ENCODE results near the gene RBFOX2. TPM values are rescaled to one million over a fixed set of nuclear protein-coding genes. Genes with fewer than 3 reads are reported as not detected.

The RBFOX2 gene
- total RNA-seq, 4 donors from 2014 or later, result 46.6 to 82.7 (median 62.1) TPM

DNA sequence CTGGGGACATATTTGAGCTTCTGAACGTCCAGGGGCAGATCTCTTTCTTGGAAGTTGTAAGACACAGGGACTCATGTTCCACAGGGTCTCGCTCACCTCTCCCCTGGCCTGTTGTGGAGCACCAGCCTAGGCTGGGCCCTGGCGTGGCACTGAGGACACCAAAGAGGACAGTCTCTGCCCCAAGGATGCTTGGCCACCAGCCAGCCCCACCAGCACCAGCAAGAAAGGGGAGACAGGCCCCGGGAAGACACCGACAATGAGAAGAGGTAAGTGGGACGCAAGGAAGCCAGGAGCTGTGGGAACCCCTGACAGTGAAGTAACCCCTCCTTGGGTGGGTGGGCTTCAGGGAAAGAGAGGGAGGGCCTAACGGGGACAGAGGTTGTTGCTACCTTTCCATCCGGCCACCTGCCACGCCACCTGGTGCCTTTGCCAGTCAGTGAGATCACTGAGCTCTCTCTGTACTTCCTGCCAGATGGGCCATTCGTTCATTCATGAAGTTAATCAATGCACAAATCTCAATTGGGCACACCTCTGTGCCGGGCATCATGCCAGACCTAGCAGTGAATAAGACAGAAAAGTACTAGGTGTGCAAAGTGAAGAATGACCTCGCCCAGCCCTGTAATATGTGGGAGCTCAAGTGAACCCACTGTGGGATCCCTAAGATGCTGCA, 299.9 kb downstream of the RBFOX2 start:
- H3K4me3 ChIP-seq, result no peak overlapping the region

DNA sequence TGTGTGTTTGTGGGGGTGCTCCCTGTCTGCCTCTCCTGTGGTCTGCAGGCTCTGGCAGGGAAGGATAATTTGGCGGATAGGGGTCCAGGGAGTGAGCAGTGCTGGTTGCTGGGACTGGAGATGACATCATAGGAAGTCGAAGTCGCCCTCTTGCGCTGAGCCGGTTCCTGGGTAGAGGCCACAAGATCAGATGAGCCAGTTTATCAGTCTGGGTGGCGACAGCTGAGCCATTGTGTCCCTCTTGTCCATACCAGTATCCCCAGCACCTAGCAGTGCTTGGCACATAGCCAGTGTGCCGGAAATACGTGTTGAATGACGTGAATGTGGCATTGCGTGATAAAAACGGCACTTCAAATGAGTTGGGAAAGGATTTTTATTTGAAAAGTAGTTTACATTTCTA, 301.2 kb downstream of the RBFOX2 start:
- H3K36me3 ChIP-seq, result no peaks in the 10 kb centered on the region
- H3K9me3 ChIP-seq, result no peaks in the 10 kb centered on the region
- peaks cover 7% of the 10 kb centered on the region for H3K4me1 ChIP-seq
- WGBS, result 75% methylated on average over 11 of the region's 11 CpGs
- H3K27ac ChIP-seq, result no peak overlapping the region
- TF ChIP-seq, protein P1, sequence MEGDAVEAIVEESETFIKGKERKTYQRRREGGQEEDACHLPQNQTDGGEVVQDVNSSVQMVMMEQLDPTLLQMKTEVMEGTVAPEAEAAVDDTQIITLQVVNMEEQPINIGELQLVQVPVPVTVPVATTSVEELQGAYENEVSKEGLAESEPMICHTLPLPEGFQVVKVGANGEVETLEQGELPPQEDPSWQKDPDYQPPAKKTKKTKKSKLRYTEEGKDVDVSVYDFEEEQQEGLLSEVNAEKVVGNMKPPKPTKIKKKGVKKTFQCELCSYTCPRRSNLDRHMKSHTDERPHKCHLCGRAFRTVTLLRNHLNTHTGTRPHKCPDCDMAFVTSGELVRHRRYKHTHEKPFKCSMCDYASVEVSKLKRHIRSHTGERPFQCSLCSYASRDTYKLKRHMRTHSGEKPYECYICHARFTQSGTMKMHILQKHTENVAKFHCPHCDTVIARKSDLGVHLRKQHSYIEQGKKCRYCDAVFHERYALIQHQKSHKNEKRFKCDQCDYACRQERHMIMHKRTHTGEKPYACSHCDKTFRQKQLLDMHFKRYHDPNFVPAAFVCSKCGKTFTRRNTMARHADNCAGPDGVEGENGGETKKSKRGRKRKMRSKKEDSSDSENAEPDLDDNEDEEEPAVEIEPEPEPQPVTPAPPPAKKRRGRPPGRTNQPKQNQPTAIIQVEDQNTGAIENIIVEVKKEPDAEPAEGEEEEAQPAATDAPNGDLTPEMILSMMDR (IDR thresholded peaks at IDR 0.05), result no peak
- no peak for TF ChIP-seq EP300 (IDR thresholded peaks at IDR 0.05)
- no peak for TF ChIP-seq POLR2AphosphoS5 (IDR thresholded peaks at IDR 0.05)
- no peak for TF ChIP-seq POLR2A (IDR thresholded peaks at IDR 0.05)
- no peak for DNase-seq (ENCODE audit: low spot score in 2 of 2)
- no peaks in the 10 kb centered on the region for H3K27me3 ChIP-seq
- no peak overlapping the region for H3K4me3 ChIP-seq

More for the DNA sequence above, 299.9 kb downstream of the RBFOX2 start:
- WGBS, result 67% methylated on average over 12 of the region's 12 CpGs
- TF ChIP-seq POLR2AphosphoS5 (IDR thresholded peaks at IDR 0.05) (no peak), POLR2A (IDR thresholded peaks at IDR 0.05) (no peak)
- Histone ChIP-seq H3K27ac (no peak overlapping the region), H3K27me3 (no peaks in the 10 kb centered on the region), H3K4me1 (peaks cover 11% of the 10 kb centered on the region), H3K36me3 (no peaks in the 10 kb centered on the region), H3K9me3 (no peaks in the 10 kb centered on the region)
- DNase-seq (ENCODE audit: low spot score in 2 of 2), result no peak

DNA sequence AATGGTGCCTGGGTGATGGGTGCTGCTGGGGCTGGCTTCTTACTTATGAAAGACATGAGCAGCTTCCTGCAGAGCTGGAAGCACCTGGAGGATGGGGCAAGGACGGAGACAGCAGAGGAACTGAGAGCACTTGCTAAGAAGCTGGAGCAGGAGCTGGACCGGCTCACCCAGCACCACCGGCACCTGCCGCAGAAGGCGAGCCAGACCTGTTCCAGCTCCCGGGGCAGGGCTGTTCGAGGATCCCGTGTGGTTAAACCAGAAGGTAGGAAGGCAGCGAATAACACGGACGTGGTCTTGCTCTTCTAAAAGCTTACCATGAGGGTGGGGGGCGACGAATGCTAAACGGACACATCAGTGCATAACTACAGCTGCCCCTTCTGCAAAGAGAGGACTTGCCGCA, 301.7 kb downstream of the RBFOX2 start:
- Histone ChIP-seq H3K4me3 (no peak overlapping the region), H3K27ac (no peak overlapping the region), H3K27me3 (no peaks in the 10 kb centered on the region), H3K9me3 (no peaks in the 10 kb centered on the region), H3K36me3 (no peaks in the 10 kb centered on the region), H3K4me1 (peaks cover 7% of the 10 kb centered on the region)
- 83% methylated on average over 13 of the region's 15 CpGs for WGBS
- DNase-seq (ENCODE audit: low spot score in 2 of 2), result no peak
- TF ChIP-seq EP300 (IDR thresholded peaks at IDR 0.05) (no peak), POLR2AphosphoS5 (IDR thresholded peaks at IDR 0.05) (no peak), POLR2A (IDR thresholded peaks at IDR 0.05) (no peak)
- TF ChIP-seq, protein P1 (IDR thresholded peaks at IDR 0.05), result no peak

DNA sequence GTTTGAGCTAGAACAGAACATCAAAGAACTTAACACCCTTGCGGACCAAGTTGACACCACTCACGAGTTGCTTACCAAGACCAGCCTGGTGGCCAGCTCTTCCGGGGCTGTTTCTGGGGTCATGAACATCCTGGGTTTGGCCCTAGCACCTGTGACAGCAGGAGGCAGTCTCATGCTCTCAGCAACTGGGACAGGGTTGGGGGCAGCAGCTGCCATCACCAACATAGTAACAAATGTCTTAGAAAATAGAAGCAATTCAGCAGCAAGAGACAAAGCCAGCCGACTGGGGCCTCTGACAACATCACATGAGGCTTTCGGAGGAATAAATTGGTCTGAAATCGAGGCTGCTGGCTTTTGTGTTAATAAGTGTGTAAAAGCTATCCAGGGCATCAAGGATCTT, 302.2 kb downstream of the RBFOX2 start:
- 78% methylated on average over 6 of the region's 6 CpGs for WGBS
- no peak overlapping the region for H3K27ac ChIP-seq

DNA sequence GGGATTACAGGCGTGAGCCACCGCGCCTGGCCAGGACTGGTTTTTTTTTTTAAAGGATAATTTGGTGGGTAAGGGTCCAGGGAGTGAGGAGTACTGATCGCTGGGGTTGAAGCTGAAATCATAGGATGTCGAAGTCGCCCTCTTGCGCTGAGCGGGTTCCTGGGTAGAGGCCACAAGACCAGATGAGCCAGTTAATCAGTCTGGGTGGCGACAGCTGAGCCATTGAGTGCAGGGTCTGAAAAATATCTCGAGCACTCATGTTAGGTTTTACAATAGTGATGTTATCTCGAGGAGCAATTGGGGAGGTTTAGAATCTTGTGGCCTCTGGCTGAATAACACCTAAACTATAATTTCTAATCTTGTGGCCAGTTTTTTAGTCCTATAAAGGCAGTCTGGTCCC, 303.1 kb downstream of the RBFOX2 start:
- H3K4me3 ChIP-seq, result no peak overlapping the region
- H3K27me3 ChIP-seq, result no peaks in the 10 kb centered on the region
- TF ChIP-seq POLR2AphosphoS5 (IDR thresholded peaks at IDR 0.05), result no peak
- TF ChIP-seq, protein P1 (IDR thresholded peaks at IDR 0.05), result no peak
- TF ChIP-seq POLR2A (IDR thresholded peaks at IDR 0.05), result no peak
- no peak for TF ChIP-seq EP300 (IDR thresholded peaks at IDR 0.05)
- no peak overlapping the region for H3K27ac ChIP-seq
- no peaks in the 10 kb centered on the region for H3K36me3 ChIP-seq
- H3K9me3 ChIP-seq, result no peaks in the 10 kb centered on the region
- DNase-seq (ENCODE audit: low spot score in 2 of 2), result no peak
- WGBS, result 83% methylated on average over 11 of the region's 11 CpGs
- peaks cover 7% of the 10 kb centered on the region for H3K4me1 ChIP-seq

More for the DNA sequence above, 302.2 kb downstream of the RBFOX2 start:
- DNase-seq (ENCODE audit: low spot score in 2 of 2), result no peak
- H3K36me3 ChIP-seq, result no peaks in the 10 kb centered on the region
- no peaks in the 10 kb centered on the region for H3K27me3 ChIP-seq
- TF ChIP-seq, protein P1 (IDR thresholded peaks at IDR 0.05), result no peak
- no peak for TF ChIP-seq EP300 (IDR thresholded peaks at IDR 0.05)
- no peak for TF ChIP-seq POLR2AphosphoS5 (IDR thresholded peaks at IDR 0.05)
- TF ChIP-seq POLR2A (IDR thresholded peaks at IDR 0.05), result no peak
- H3K4me1 ChIP-seq, result peaks cover 7% of the 10 kb centered on the region
- H3K9me3 ChIP-seq, result no peaks in the 10 kb centered on the region
- H3K4me3 ChIP-seq, result no peak overlapping the region
